HG03575 (cell line): ENCODE measurements around the gene UNC119B.

Experiments used
- ATAC-seq: cut with Tn5 transposase; IDR thresholded peaks from one replicate; pipeline ENCODE4 v1.9.1; 2021; ENCODE audit not compliant: unreplicated experiment, insufficient number of reproducible peaks, low FRiP score; ENCODE audit errors: extremely low read depth

UNC119B gene

GRCh38 chr12:120758798-120759590, 48.7 kb downstream of the UNC119B start:
- no peak for ATAC-seq

GRCh38 chr12:120759591-120760348, 49.5 kb downstream of the UNC119B start:
- no peak for ATAC-seq

- ATAC-seq: no peak
These were observed 50.3 kb downstream of the UNC119B start for GRCh38 chr12:120760349-120761254.

GRCh38 chr12:120761519-120761934, 51.3 kb downstream of the UNC119B start:
- no peak for ATAC-seq

- no peak for ATAC-seq
These were observed 51.8 kb downstream of the UNC119B start for GRCh38 chr12:120762086-120762485.

- ATAC-seq: no peak
These were observed 53.0 kb downstream of the UNC119B start for GRCh38 chr12:120763250-120763649.

- ATAC-seq: no peak
These were observed 54.6 kb downstream of the UNC119B start for GRCh38 chr12:120764816-120765215.

- no peak for ATAC-seq
These were observed 56.3 kb downstream of the UNC119B start for GRCh38 chr12:120766566-120766965.

GRCh38 chr12:120767071-120768024, 57.1 kb downstream of the UNC119B start:
- ATAC-seq: no peak

GRCh38 chr12:120771097-120771496, 60.8 kb downstream of the UNC119B start:
- no peak for ATAC-seq
